GM23248 (cell line): ENCODE results near the gene EHBP1. TPM values are rescaled to one million over a fixed set of nuclear protein-coding genes. Genes with fewer than 3 reads are reported as not detected.
A peak's percentile ranks its signal among the peaks of the same experiment; 100 is the strongest.

Source experiments
- DNase-seq: peaks from one replicate; pipeline ENCODE4 v3.0.0-alpha.2; 2015
- H2AFZ ChIP-seq: fragments of 200-600 bp; sonication (generic); 2 replicates; pipeline ENCODE4 v1.6.1; 2016; ENCODE audit warnings: antibody characterized with exemption
- H3F3A ChIP-seq: fragments of 200-600 bp; sonication (generic); 2 replicates; pipeline ENCODE4 v1.6.1; 2016; ENCODE audit warnings: mild to moderate bottlenecking, antibody characterized with exemption, mixed run types; ENCODE audit not compliant: insufficient read depth
- H3K27ac ChIP-seq: fragments of 200-600 bp; sonication (generic); 2 replicates; pipeline ENCODE4 v1.5.1; 2016; ENCODE audit warnings: mild to moderate bottlenecking
- H3K27me3 ChIP-seq: fragments of 200-600 bp; sonication (generic); replicated peaks from 2 replicates; pipeline ENCODE4 v1.6.1; 2016; ENCODE audit warnings: mild to moderate bottlenecking; ENCODE audit not compliant: insufficient read depth
- H3K36me3 ChIP-seq: fragments of 200-600 bp; sonication (generic); 2 replicates; pipeline ENCODE4 v1.6.1; 2016; ENCODE audit warnings: low read depth, mild to moderate bottlenecking
- H3K4me1 ChIP-seq: fragments of 200-600 bp; sonication (generic); 2 replicates; pipeline ENCODE4 v1.6.1; 2016; ENCODE audit warnings: mild to moderate bottlenecking; ENCODE audit not compliant: insufficient read depth
- H3K4me2 ChIP-seq: fragments of 200-600 bp; sonication (generic); one replicate; pipeline ENCODE4 v1.6.1; 2016; ENCODE audit warnings: mild to moderate bottlenecking; ENCODE audit not compliant: unreplicated experiment
- H3K4me3 ChIP-seq: fragments of 200-600 bp; sonication (generic); 2 replicates; pipeline ENCODE4 v1.5.1; 2016; ENCODE audit warnings: mild to moderate bottlenecking
- H3K79me2 ChIP-seq: fragments of 200-600 bp; sonication (generic); 2 replicates; pipeline ENCODE4 v1.6.1; 2016; ENCODE audit warnings: mild to moderate bottlenecking; ENCODE audit not compliant: insufficient read depth
- H3K9ac ChIP-seq: fragments of 200-600 bp; sonication (generic); 2 replicates; pipeline ENCODE4 v1.6.1; 2016; ENCODE audit warnings: mild to moderate bottlenecking
- H3K9me2 ChIP-seq: fragments of 200-600 bp; sonication (generic); 2 replicates; pipeline ENCODE4 v1.6.1; 2016; ENCODE audit warnings: mixed run types, mild to moderate bottlenecking, moderate library complexity; ENCODE audit not compliant: insufficient read depth
- H3K9me3 ChIP-seq: fragments of 200-600 bp; sonication (generic); one replicate; pipeline ENCODE4 v1.6.1; 2017; ENCODE audit warnings: low read depth
- H4K20me1 ChIP-seq: fragments of 200-600 bp; sonication (generic); 2 replicates; pipeline ENCODE4 v1.6.0; 2016; ENCODE audit not compliant: insufficient read depth
- EZH2 ChIP-seq: fragments of 200-600 bp; sonication (generic); IDR thresholded peaks from 2 replicates; pipeline ENCODE4 v1.6.1; 2018; ENCODE audit warnings: antibody characterized with exemption, mild to moderate bottlenecking; ENCODE audit not compliant: insufficient read depth, poor library complexity, severe bottlenecking
- EZH2phosphoT487 ChIP-seq: fragments of 200-600 bp; sonication (generic); IDR thresholded peaks from 2 replicates; pipeline ENCODE4 v1.6.1; 2018; ENCODE audit warnings: antibody characterized with exemption, moderate library complexity, mild to moderate bottlenecking, low read depth; ENCODE audit not compliant: insufficient read depth
- WGBS, 2 experiments: methylation state at CpG; one replicate each; pipeline ENCODE4 v1.1.6; 2015 to 2017; ENCODE audit warnings: low lambda C conversion rate in 2 of 2, low coverage in 1 of 2; ENCODE audit errors: missing lambda C conversion rate in 2 of 2; 5-methylcytosine and 5-hydroxymethylcytosine counted together
- in situ Hi-C: fragments of 300-500 bp; cut with MboI; formaldehyde crosslinking; loops from 2 replicates; pipeline ENCODE4 v1.15.0; 2020
- polyA plus RNA-seq: library from polyadenylated mRNA; unstranded; fragments of >200 nt; fragmentation: Nextera tagmentation; extraction: Ambion mirVana; gene quantifications from 2 replicates; pipeline ENCODE4 v1.2.1, GENCODE V29; 2016
- total RNA-seq: library from RNA; depleted of rRNA; stranded (reverse); fragments of >200 nt; shearing (Covaris generic); gene quantifications from 2 replicates; pipeline ENCODE4 v1.2.3, GENCODE V29; 2014

EHBP1 gene
- total and polyA plus RNA-seq, 2 experiments from 2014 or later: 41.3 to 56.8 TPM

GRCh38 chr2:62801814-62802523 lies 96.5 kb downstream of the EHBP1 start:
- in situ Hi-C loops: no loop called here
- no peak overlapping the region for H3K9ac ChIP-seq
- peaks cover 9% of the 10 kb centered on the region; the same call in 1 of the 2 replicates for H3K4me1 ChIP-seq
- peak; percentile 53 for DNase-seq
- H4K20me1 ChIP-seq: peaks cover 4% of the 10 kb centered on the region; the same call in 1 of the 2 replicates
- H3K27me3 ChIP-seq: no peaks in the 10 kb centered on the region
- peaks cover 98% of the 10 kb centered on the region for H3K79me2 ChIP-seq
- no peak overlapping the region for H3K4me3 ChIP-seq
- H3K9me2 ChIP-seq: no peaks in the 10 kb centered on the region
- H2AFZ ChIP-seq: no peak overlapping the region
- WGBS, 2 experiments: 93 to 98% methylated on average over 4 of the region's 4 CpGs
- TF ChIP-seq EZH2phosphoT487 (no peak), EZH2 (no peak)
- H3F3A ChIP-seq: peaks cover 9% of the 10 kb centered on the region; the same call in 1 of the 2 replicates
- peaks cover 19% of the 10 kb centered on the region for H3K36me3 ChIP-seq
- no peaks in the 10 kb centered on the region for H3K9me3 ChIP-seq
- no peak overlapping the region for H3K27ac ChIP-seq
- no peak overlapping the region for H3K4me2 ChIP-seq

GRCh38 chr2:62803961-62804360 lies 98.4 kb downstream of the EHBP1 start:
- in situ Hi-C loops: no loop called here
- Histone ChIP-seq H3K4me2 (no peak overlapping the region), H2AFZ (no peak overlapping the region)

GRCh38 chr2:62806231-62806630 lies 100.7 kb downstream of the EHBP1 start:
- Histone ChIP-seq H3K4me2 (no peak overlapping the region), H2AFZ (no peak overlapping the region), H4K20me1 (no peaks in the 10 kb centered on the region; the same call in 1 of the 2 replicates), H3K27ac (no peak overlapping the region), H3K36me3 (peaks cover 28% of the 10 kb centered on the region), H3K4me1 (peaks cover 9% of the 10 kb centered on the region; the same call in 1 of the 2 replicates), H3K9me3 (no peaks in the 10 kb centered on the region), H3F3A (peaks cover under 1% of the 10 kb centered on the region; the same call in 1 of the 2 replicates), H3K79me2 (peaks cover 98% of the 10 kb centered on the region), H3K9me2 (no peaks in the 10 kb centered on the region), H3K27me3 (no peaks in the 10 kb centered on the region), H3K4me3 (no peak overlapping the region), H3K9ac (no peak overlapping the region)
- TF ChIP-seq EZH2: no peak
- TF ChIP-seq EZH2phosphoT487: no peak
- in situ Hi-C loops: no loop called here
- DNase-seq: no peak
- WGBS, 2 experiments: 96% methylated on average over 7 of the region's 7 CpGs

More at GRCh38 chr2:62803961-62804360, 98.4 kb downstream of the EHBP1 start:
- Histone ChIP-seq H3K9ac (no peak overlapping the region), H3K27me3 (no peaks in the 10 kb centered on the region), H3K9me3 (no peaks in the 10 kb centered on the region), H3K9me2 (no peaks in the 10 kb centered on the region), H3K79me2 (peaks cover 98% of the 10 kb centered on the region), H3K36me3 (peaks cover 31% of the 10 kb centered on the region), H3K27ac (no peak overlapping the region), H3F3A (peaks cover 9% of the 10 kb centered on the region; the same call in 1 of the 2 replicates), H3K4me3 (no peak overlapping the region), H3K4me1 (peaks cover 9% of the 10 kb centered on the region; the same call in 1 of the 2 replicates), H4K20me1 (peaks cover 4% of the 10 kb centered on the region; the same call in 1 of the 2 replicates)
- TF ChIP-seq EZH2phosphoT487 (no peak), EZH2 (no peak)
- DNase-seq: no peak

GRCh38 chr2:62808554-62808953 lies 103.0 kb downstream of the EHBP1 start:
- H3K27me3 ChIP-seq: no peaks in the 10 kb centered on the region
- no peak overlapping the region for H3K4me3 ChIP-seq
- no peaks in the 10 kb centered on the region for H3K9me3 ChIP-seq
- in situ Hi-C loops: no loop called here
- peaks cover 28% of the 10 kb centered on the region for H3K36me3 ChIP-seq
- 94 to 98% methylated on average over 2 of the region's 2 CpGs for WGBS, 2 experiments
- peaks cover 9% of the 10 kb centered on the region for H3K4me1 ChIP-seq
- H3K9me2 ChIP-seq: no peaks in the 10 kb centered on the region
- TF ChIP-seq EZH2phosphoT487 (no peak), EZH2 (no peak)
- no peak overlapping the region for H2AFZ ChIP-seq
- H3K4me2 ChIP-seq: no peak overlapping the region
- H3K9ac ChIP-seq: no peak overlapping the region
- no peak overlapping the region for H3K27ac ChIP-seq
- H3F3A ChIP-seq: peaks cover 11% of the 10 kb centered on the region
- H4K20me1 ChIP-seq: no peaks in the 10 kb centered on the region; the same call in 1 of the 2 replicates
- no peak for DNase-seq
- H3K79me2 ChIP-seq: peaks cover 100% of the 10 kb centered on the region
